M059J (cell line): ENCODE measurements around the gene UBE2J2. TPM values are rescaled to one million over a fixed set of nuclear protein-coding genes. Genes with fewer than 3 reads are reported as not detected.

Experiments
- DNase-seq: peaks from one replicate; pipeline ENCODE4 v3.0.0-alpha.2; 2012; ENCODE audit warnings: low read depth
- total RNA-seq: library from RNA; depleted of rRNA; stranded (reverse); fragments of >200 nt; shearing (Covaris generic); gene quantifications from 2 replicates; pipeline ENCODE4 v1.2.3, GENCODE V29; 2014

UBE2J2 gene
- total RNA-seq, 1 experiment from 2014 or later: 59.5 TPM

DNA sequence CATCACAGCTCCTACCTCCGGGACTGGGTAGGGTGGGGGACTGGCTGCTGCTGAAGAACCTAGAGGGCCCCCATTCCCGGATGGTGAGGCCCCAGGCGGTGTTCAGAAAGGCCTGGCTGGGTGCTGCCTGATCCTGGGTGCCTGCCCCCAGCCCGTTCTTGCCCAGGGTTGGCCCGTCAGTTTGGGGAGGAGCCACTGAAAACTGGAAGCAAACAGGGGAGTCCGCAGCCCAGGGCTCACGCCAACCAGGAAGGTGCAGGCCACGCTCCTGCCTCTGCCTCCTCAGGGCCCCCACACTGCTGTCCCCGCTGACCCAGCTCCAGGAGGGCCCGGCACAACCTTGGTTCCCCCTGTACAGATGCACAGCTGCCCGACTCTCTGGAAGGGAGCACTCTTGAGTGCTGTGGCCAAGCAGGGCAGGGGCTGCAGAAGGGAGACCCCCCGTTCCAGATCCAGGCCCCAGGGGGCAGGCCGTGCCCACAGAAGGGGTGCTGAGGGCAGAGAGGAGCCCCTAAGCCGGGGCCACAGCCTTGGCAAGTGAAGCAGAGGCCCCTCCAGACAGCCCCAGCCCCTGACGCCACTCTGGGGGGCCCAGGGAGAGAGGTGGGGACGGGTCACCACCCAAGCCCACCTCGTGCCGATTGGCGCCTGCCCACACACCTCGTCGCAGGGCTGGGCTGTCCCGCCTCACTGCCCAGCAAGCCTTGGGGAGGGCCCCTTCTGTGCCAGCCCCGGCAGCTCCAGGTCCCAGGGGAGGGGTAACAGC is 32.6 kb downstream of the UBE2J2 start:
- DNase-seq: no peak

DNA sequence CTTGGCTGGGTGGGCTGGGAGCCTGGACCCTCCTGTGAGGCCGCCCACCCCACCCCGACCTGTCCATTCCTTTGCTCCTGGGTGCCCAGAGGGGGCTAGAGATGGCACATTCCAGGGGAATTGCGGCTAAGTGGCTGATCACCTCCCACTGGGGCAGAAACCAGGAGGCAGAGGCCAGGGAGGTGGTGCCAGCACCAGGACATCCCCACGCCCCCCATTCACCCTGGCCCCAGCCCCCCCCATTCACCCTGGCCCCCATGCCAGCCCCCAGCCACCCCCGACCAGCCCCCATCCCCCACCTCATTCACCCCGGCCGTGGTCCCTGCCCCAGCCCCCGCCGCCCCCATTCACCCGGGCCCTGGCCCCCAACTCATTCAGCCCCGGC is 33.3 kb downstream of the UBE2J2 start:
- no peak for DNase-seq

DNA sequence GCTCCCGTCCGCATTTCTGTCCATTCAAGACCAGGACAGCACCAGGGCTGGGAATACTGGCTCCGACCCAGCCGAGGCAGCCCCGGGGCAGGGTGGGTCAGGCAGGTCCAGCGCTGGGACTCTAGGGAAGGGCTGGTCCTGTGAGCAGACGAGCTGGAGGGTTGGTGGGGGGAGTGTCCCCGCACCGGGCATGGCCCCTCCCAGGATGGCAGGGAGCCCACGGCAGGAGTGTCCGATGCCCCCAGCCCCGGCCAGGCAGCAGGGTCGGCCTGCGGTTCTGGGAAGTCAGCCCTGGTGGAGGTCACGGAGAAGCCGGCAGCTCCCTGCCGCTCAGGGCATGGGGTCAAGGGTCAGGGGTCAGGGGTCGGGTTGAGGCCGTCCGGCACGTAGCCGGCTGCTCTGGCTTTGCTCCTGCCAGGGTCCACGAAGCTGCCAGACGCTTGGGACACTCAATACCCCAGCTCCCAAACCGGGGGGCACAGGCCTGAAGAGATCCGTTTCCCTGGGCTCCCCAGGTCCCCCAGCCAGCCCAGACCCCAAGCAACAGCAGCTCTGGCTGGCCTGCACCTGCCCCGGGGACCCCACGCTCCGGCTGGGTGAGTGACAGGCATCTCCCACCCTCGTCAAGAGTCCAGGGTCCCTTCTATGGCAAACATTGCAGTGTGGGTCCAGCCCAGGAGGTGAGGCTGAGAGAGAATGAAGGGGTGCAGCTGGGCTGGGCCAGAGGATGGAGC is 33.9 kb downstream of the UBE2J2 start:
- DNase-seq: peak; percentile 27

DNA sequence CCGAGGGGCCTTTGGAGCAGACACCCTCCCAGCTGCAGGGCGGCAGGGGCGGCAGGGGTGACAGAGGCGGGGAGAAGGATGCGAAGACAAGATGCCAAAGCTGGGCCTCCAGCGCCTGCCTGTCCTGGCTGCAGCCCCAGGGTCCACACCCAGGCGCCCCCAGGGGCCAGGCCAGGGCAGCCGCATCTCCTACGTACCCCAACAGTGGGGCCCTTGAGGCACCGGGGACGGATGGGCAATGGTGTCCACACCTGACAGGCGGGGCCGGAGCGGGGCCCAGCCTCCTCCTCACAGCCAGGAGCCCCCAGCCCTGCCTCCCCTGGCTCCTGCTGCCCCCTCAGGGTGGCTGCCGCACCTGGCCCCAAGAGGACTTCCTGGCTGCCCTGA is 34.4 kb downstream of the UBE2J2 start:
- DNase-seq: no peak

DNA sequence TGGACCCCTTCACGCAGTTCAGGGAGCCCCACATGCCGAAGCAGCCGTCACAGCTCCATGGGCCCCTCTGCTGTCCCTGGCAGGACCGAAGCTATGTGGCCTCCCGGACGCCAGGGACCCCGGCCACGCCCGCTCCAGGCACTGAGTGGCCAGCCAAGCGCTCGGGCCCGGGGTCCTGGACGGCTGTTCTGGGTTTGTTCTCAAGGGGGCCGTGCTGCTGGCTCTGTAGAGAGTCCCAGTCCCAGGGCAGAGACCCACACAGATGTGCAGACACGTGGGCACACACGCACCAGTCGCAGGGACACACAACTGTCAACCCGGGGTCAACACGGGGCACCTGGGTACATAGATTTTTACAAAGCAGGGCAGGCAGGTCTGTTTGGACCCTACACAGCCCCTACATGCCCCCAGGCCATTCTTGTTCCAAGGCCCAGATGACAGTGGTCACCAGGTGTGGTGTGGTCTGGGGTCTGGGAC is 34.9 kb downstream of the UBE2J2 start:
- DNase-seq: no peak

DNA sequence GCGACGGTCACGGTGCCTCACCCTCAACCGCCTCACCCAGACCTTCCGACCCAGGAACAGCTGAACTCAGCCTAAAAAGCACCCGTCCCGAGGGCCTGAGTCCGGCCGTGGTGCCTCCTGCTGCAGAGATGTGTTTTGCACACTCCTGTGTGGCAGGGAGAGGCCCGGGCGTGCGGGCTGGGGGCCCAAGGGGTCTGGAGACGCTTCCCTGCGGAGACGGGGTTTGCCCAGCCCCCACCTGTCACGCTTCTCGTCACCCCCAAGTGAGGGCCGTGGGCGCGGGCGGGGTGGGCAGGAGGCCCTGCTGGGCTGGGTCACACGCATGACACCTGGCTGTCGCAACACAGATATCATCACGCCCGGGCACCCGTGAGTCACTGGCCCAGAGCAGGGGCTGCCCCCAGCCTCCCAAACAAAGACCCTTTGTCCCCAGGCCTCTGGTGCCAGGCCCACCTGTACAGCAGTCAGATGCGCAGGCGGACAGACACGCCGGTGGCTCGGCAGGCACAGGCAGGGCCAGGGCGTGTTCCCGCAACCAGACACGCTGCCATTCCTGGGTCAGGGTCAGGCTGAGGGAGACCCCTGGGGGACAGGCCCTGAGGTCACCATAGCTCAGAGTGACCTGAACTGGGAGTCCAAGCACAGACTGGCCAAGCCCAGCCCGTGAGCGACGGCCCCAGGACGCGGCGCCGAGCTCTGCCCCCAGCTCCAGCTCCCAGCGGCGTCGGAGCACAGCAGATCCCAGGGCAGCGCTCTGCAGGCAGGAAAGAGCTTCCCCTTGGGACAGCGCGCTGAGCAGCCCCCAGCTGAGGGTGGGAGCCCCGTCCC is 35.6 kb downstream of the UBE2J2 start:
- DNase-seq: no peak

DNA sequence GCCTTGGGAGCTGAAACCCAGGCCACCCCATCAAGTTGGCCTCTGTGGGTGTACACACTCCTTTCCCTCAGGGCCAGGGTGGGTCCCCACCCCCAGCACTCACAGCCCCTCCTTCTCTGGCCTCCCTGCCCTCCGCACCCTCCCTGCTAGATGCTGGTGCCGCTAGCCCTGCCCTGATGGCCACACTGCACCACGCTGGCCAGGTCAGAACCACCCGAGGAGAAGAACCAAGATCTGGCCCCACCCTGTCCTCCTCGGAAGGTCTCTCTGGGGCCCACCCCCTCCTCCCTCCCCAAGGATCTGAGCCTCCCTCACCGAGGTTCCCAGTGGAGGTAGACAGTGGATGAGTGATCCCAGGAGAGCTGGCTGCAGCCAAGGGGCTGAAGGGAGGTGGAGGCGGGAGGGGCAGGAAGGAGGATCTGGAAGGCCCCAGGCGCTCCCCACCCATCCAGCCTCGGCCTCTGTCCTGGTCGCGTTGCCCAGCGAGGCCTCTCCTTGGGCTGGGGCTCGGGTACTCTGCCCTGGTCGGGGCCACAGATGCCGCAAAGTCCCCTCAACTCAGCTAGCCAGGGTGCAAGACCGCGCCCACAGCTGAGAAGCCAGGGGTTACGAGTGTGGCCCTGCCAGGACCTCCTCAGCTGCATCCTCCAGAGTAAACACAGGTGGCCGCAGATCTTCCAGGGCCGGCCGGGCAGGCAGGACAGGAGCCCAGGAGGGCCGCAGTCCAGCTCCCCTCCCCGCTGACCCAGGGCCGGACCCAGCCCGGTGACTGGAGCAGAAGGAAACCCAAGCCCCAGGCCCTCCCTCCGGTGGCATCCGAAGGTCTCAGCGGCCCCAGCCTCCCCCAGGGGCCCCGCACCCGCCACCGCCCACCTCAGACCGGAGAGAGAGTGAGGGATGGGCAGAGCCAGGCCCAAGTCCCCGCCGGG is 36.4 kb downstream of the UBE2J2 start:
- no peak for DNase-seq

DNA sequence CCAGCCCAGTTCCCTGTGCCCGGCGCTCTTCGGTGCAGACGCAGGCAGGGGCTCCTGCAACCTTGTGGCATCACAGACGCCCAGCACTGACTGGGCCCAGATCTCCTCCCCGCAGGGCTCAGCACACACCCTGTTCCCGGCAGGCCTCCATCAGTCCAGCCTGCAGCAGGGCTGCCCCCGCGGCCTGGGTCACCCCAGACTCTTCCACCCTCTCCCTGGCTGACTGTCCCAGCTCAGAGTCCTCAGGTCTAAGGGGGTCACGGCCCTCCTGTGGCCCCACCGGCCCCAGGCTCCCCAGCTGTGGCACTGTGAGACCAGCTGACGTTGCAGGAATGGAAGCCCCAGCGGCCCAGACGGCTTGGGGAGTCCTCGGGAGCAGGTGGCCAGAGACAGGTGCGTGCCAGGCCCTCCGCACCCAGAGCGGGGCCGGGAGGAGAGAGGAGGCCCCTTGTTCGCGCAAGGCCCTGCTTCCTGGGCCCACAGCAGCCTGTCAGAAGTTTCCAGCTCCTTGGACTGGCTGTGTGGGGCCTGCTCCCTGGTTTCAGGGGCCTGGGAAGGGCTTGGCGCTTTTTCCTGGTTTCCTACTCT is 37.4 kb downstream of the UBE2J2 start:
- no peak for DNase-seq

DNA sequence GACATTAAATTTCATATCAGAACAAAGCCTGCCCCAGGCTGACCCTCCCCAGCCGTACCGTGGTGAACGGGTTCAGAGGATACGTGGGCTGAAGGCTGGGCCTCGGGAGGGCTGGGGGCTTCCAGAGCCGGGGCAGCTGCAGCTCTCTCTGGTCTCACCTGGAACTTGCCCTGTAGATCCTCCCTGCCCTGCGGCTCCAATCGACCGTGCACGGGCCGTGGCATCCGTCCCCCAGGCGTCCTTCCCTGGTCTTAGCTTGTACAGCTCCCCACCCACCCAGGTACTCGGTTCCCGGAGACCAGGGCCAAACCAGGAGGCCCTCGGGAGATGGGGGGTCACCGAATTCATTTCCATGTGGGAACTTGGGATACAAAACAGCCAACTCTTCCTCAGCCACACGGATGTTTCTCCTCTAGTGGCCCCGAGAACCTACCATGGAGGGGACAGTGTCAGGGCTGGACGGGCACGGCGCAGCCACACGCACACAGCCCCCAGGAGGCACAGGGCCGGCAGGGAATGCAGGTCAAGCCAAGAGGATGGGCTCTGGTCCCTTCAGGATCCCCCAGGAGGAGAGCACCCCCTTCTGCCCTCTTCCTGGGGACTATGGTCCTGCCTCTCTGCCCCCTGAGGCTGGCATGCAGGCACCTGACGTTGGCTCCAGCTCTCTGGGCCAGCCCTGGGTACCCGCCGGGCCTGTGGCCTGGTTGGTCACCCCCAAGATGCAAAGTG is 38.5 kb downstream of the UBE2J2 start:
- no peak for DNase-seq

DNA sequence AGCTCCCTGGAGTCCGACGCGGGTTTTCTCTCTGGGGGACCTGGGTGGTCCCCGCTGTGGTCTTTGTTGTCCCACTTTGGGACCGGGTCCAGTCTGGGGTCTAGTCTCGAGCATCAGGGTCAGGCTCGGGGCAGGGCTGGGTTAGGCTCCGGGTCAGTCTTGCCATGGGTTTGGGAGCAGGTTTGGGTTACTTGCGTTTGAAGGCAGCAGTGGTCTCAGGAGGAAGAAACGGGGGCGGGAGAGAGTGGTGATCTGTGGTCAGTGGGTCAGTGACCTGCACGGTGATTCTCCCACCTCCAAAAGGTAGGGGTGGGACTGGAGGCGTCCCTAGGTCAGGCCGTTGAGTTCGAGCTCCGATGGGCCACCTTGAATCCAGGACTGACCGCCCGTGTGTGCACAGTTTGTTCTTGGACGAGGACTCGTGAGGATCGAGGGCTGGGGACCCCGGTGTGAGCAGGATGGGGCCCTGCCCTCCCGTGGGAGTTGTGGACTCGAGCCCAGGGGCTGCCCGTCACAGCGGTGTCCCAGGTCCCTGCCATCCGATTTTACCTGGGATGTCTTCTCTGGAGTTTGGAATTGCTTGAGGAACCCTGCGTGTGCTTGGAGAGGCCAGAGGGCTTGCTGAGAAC is 39.4 kb downstream of the UBE2J2 start:
- DNase-seq: no peak

DNA sequence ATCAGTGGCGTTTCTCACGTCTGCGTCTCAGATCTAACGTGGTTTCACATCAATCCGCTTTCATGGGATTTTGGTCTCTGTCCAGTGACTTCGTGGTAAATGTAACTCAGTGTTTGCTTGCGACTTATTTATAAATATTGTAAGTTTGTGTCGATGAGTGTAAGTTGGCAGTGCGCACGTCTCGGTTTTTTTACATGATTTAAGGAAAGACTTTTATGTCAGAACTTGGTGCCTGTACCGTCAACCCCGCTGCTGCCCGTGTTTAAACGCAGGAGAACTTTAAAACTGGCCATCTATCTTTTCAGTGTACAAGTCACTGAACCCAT is 40.1 kb downstream of the UBE2J2 start:
- DNase-seq: no peak

DNA sequence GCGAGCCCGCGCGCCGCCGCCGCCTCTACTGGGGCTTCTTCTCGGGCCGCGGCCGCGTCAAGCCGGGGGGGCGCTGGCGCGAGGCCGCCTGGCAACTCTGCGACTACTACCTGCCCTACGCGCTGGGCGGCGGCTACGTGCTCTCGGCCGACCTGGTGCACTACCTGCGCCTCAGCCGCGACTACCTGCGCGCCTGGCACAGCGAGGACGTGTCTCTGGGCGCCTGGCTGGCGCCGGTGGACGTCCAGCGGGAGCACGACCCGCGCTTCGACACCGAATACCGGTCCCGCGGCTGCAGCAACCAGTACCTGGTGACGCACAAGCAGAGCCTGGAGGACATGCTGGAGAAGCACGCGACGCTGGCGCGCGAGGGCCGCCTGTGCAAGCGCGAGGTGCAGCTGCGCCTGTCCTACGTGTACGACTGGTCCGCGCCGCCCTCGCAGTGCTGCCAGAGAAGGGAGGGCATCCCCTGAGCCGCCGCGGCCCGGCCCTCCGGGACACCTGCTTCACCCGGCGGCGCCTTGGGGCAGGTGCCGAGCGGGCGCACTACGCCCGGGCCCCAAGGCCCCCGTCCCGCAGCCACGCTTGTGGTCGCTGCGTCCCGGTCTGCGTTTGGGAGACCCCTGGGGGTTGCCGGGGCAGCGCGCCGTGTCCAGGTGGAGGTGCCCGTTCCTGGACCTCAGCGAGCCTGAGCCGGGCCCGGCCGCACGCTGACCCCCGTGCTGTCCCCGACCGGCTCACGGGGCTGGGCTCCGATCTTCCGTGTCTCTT is 40.7 kb downstream of the UBE2J2 start:
- DNase-seq: no peak

DNA sequence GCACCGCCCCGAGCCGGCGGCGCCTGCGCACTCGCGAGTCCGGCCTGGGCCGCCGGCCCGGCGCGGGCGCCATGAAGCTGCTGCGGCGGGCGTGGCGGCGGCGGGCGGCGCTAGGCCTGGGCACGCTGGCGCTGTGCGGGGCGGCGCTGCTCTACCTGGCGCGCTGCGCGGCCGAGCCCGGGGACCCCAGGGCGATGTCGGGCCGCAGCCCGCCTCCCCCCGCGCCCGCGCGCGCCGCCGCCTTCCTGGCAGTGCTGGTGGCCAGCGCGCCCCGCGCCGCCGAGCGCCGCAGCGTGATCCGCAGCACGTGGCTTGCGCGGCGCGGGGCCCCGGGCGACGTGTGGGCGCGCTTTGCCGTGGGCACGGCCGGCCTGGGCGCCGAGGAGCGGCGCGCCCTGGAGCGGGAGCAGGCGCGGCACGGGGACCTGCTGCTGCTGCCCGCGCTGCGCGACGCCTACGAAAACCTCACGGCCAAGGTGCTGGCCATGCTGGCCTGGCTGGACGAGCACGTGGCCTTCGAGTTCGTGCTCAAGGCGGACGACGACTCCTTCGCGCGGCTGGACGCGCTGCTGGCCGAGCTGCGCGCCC is 41.4 kb downstream of the UBE2J2 start, which contains the start of gene B3GALT6:
Gene B3GALT6 (plus strand): TSS at position 30 of the 588 bp plus-strand sequence. CDS start 42 bp downstream, at position 72.
- DNase-seq: no peak

DNA sequence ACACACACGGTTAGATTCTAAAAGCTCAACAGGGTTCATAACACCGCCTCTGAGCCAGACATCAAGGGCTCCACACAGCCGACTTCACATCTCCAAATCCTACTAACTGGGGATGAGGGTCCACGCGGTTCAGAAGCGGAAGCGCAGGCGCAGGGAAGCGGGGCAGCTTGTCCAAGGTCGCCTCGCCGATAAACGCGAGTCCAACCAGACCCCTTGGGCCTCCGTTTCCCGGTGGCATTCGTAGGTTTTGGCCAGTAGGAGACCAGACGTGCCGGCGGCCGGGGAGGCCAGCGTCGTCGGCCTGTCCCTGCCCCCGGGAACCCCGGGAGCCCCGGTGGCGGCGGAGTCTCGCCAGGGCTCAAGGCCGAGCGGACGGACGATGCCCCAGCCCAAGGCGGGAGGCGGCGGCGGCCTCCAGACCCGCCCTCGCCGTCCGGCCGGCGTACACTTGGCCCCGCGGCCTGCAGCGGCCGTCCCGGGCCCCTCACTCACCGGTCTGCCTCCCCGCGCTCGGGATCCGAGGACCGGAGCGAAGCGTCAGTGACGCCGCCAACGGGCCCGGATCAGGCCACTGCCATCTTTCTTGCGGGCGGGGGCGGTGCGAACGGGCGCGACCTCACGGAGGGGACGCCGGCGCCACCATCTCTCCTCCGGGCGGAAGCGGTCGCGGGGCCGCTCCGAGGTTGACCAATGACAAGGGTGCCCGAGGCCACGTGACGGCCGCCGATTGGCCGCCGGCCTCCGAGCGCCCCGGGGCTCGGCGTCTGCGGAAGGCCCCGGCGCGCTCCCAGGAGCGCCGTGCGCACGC is 42.0 kb downstream of the UBE2J2 start, which contains the start of gene SDF4:
Gene SDF4 (minus strand): TSS at position 602 of the 808 bp plus-strand sequence. CDS start 3,229 bp downstream, outside the sequence.
- peak; percentile 94 for DNase-seq

DNA sequence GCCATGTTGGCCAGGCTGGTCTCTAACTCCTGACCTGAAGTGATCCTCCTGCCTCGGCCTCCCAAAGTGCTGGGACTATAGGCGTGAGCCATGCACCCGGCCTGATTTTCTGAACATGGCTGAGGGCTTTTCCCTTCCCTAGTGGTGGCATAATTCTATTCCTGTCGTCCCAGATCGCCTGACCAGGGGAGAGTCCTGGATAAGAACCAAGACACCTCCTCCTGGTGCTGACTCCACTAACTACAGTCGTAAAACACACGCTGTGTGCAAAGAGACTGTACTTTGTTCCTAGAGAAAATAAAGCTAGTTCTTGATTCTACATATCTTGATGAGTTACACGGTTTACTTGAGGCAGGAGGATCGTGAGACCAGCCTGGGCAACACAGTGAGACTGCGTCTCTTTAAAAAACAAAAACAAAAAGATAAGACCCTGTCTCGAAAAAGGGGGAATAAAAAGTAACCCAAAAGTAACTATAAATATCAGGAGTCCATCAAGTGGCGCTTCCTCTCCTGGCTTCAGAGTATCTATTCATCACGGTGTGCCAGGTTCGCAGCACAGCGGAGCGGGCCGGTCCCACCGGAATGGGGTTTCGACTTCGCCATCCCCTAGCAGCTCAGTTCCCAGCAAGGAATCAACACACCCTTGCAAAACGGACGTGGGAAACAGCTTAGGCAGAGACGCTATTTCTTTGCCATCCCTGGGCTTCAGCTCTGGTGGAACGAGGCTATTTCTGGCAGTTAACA is 42.8 kb downstream of the UBE2J2 start:
- peak; percentile 61 for DNase-seq

DNA sequence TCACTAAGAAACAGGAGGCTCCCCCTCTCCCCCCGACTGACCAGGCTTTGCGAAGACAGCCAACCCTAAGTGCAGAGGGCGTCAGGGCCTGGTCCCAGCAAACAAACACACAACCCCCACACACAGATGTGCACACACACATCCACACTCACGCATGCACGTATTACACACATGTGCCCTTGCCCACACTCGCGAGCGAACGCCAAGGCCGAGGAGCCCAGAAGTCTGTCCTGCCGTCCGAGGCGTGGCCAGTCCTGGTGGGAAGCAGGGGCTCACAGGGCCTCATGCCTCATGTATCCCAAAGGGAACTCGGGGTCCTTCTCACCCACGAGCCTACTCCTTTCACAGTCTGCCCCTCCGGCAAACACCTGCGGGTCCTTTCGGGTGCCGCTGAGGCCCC is 43.9 kb downstream of the UBE2J2 start:
- DNase-seq: no peak
